T-helper 2 cell treated with Interferon-gamma antibody and Interleukin-4, amounts not matched to agents 100 ng/mL and 5 ng/mL, for 36 hours (primary cell): ENCODE measurements around the gene ABTB2. TPM values are rescaled to one million over a fixed set of nuclear protein-coding genes. Genes with fewer than 3 reads are reported as not detected.

Experiments
- intact Hi-C: fragments of 100-400 bp; cut with micrococcal nuclease; formaldehyde crosslinking; loops from one replicate; pipeline ENCODE4 v1.15.1; 2023
- total RNA-seq: library from RNA; stranded (reverse); gene quantifications from 2 replicates; pipeline ENCODE4 v1.2.3, GENCODE V29; 2022

ABTB2 gene
- total RNA-seq, 1 donor from 2014 or later: 4.6 TPM

GRCh38 chr11:34268906-34269430, 88.8 kb downstream of the ABTB2 start:
- intact Hi-C loops: no loop called here

GRCh38 chr11:34267417-34267816, 90.4 kb downstream of the ABTB2 start:
- intact Hi-C loops: no loop called here

DNA sequence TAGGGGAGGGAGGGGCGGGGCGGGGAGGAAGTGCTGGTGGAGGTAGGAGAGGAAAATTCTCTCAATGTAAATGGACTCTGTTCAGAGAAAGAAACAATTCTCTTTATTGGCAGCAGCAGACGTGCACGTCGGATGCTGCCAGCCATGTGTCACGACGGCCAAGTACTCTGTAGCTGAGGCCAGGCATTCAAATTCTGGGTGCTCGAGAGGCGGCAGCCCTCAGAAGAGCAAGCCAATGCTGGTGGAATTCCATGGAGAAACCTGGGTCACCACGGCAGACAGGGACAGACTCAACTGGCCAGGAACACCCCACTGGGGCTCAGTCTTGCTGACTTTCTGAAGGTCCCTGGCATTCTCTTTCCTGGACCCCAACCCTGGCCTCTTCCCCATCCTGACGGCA, 90.8 kb downstream of the ABTB2 start:
- intact Hi-C loops: no loop called here

GRCh38 chr11:34266090-34266912, 91.5 kb downstream of the ABTB2 start:
- intact Hi-C loops: no loop called here

- intact Hi-C loops: no loop called here
Observed at GRCh38 chr11:34264303-34265110, 93.3 kb downstream of the ABTB2 start.

DNA sequence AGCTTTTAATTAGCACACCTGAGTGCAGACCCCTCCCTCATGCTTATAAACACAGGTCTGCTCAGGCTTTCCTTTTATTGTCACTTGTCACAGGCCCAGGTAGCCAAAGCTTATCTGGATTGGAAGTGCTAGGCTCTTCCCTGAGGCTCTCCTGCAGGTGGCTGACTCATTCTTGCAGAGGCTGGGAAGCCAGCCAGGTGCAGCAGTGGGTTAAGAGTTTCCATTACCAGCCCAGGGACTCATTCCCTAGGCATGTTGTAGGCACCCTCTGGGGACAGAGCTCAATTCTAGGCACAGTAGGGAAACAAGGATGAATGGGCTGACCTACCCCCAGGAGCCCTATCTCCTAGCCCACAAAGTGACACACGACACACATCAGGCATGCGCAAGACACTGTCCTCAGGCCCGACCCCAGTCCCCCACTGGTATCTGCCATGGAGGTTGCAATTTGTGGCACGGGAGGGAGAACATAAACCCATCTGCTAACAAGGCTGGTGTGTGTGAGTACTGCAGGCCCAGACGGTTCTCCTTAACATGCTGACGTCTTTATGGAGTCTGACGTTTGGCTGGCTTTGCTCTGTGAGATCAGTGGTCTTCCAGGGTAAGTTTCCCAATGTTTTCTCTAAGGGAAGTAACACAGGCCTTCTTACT, 94.2 kb downstream of the ABTB2 start:
- intact Hi-C loops: no loop called here

DNA sequence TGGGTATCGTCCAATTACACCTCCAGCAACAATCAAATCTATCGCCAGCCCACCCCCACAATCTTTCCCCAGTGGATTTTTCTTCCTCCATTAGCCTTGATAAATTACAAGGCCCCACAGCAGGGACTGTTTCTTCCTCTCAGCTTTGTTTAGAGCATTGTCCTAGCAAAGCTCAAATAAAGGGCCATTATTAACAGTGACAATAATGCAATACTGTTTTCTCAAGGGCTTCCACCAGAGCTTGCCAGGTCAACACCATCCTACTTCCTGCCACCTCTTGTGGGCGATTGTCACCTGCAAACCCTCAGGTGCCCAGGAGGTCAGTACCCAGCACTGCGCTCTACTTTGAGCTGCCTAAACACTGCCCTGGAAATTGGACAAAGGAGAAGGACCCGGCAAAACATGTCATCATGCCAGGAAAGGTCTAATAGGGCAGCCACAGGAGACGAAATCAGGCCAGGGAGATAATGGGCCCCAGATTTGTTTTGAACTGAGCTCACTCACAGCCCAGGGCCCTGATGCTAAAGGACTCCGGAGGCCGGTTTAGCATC, 95.2 kb downstream of the ABTB2 start:
- intact Hi-C loops: no loop called here

- intact Hi-C loops: no loop called here
Observed at GRCh38 chr11:34261820-34262219, 96.0 kb downstream of the ABTB2 start.

GRCh38 chr11:34261095-34261494, 96.7 kb downstream of the ABTB2 start:
- intact Hi-C loops: no loop called here

- intact Hi-C loops: no loop called here
Observed at GRCh38 chr11:34260072-34260575, 97.7 kb downstream of the ABTB2 start.

GRCh38 chr11:34259087-34259486, 98.7 kb downstream of the ABTB2 start:
- intact Hi-C loops: no loop called here

DNA sequence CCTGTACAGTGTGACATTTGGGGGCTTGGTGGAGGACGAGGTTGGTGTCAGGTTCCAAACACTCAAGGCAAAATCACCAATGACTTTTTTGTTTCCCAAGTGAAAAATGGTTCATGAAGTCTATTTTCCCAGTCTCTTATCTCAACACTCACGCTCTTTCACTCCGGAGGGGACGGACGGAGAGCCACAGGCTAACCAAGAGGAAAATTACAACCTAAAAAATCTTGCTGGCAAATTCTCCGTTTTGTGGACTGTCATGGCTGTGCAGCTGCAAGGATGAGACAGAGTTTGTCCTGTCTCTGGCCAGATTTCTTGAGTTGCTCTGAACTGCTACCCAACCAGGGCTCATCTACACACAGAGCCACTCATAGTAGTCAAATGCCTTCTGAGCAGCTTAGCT, 101.2 kb downstream of the ABTB2 start:
- intact Hi-C loops: no loop called here

DNA sequence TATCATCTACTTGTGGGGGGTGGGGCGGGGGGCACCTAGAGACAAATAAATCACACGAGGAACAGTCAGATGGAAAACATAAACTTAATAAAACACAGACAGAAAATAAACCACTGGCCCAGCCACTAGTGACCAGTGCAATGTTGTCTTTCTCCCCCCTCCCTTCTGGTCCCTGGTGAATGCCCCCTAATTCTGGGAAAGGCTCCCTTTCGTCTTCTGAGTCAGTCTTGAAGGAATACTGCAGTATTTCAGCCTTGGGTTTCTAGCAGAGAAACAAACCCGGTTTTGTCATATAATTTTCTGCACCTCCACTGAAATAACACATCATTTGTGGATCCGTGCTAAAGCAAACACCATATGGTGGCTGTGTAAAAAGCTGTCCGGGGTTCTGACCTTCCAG, 101.7 kb downstream of the ABTB2 start:
- intact Hi-C loops: no loop called here

GRCh38 chr11:34255101-34255500, 102.7 kb downstream of the ABTB2 start:
- intact Hi-C loops: no loop called here

DNA sequence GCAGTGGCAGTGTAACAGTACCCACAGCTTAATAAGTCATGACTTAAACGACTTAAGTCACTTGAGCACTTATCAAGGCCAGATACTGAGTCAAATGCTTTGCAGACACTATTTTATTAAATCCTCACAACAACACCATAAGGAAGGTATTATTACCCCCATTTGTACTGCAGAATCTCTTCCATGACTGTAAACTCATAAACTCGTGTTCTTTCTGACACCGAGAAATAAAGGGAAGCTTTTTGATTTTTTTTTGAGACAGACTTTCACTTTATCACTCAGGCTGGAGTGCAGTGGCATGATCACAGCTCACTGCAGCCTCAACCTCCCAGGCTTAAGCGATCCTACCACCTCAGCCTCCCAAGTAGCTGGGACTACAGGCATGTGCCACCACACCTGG, 103.8 kb downstream of the ABTB2 start:
- intact Hi-C loops: loop anchor here (5.0 kb wide), 1 partner anchor 147 kb away; the partner anchor contains the start of gene NAT10

DNA sequence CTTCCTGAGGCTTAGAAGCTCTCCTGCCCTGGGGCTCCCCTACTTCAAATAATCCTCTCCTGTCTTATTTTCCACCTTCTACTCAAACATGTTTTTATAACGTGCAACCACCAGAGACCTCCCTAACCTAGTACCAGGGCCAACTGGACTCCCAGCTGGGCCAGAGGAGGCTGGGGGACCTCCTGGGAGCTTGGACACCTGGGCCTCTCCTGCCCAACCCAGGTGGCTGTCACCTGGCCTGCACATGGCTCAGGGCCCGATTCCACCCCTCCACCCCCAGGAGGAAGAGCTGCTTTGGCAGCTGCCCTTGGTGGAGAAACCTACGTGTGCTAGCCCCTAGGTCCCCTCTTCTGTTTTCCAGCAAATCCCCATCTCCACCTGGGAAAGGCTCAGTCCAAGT, 105.2 kb downstream of the ABTB2 start:
- intact Hi-C loops: loop anchor here (5.0 kb wide), 1 partner anchor 145 kb away; the partner anchor contains the start of gene NAT10

GRCh38 chr11:34252015-34252414, 105.8 kb downstream of the ABTB2 start:
- intact Hi-C loops: loop anchor here (5.0 kb wide), 1 partner anchor 145 kb away; the partner anchor contains the start of gene NAT10

GRCh38 chr11:34251589-34251980, 106.2 kb downstream of the ABTB2 start:
- intact Hi-C loops: loop anchor here (1.0 to 5.0 kb wide), 2 partner anchors 17 to 144 kb away; partner anchors contain the start of gene NAT10

DNA sequence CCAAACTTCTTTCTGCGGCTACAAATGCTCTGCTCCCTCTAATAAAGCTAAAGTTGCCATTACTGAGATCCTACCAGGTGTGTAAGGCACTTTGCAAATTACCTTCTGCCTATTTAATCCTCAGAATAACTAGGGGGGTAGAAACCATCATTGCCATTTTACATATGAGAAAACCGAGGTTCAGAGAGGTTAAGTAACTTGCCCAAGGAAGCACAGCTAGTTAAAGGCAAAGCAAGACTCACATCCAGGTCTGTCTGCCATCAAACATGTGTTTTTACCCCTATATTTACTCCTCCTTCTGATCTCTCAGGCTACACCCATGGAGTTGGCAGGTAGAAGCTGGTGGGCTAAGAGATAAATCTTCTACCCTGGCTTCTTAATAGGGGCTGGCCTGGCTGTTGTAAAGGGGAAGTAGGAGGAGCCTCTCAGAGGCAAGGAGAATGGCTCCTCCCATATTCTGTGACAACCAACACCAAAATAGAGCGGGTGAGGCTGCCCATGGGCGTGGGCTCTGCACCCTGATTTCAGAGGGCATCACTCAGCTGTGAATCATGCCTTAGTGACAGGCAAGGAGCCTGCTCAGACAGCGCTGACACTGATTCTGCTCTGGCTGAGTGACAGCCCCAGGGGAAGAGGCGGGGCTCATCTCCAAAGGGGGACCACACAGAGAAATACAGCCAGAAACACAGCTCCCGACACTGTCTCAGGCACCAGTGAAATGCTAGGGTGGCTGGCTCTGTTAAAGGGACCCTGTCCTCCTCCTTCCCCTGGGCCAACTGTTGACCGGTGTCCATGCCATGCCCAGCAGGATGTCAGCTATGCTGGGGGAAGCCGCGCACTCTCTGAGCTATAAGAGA, 106.8 kb downstream of the ABTB2 start:
- intact Hi-C loops: loop anchor here (1.0 to 5.0 kb wide), 2 partner anchors 17 to 144 kb away; partner anchors contain the start of gene NAT10

GRCh38 chr11:34250211-34250610, 107.6 kb downstream of the ABTB2 start:
- intact Hi-C loops: loop anchor here (5.0 kb wide), 1 partner anchor 143 kb away; the partner anchor contains the start of gene NAT10
